A549 (cell line): ENCODE results near the gene KCTD15.

Experiments used
- CHD4 ChIP-seq: fragments of 200-600 bp; sonication (generic); IDR thresholded peaks from 2 replicates; pipeline ENCODE4 v1.6.1; 2016; ENCODE audit warnings: antibody characterized with exemption, mild to moderate bottlenecking, borderline replicate concordance
- CTCF ChIP-seq: fragments of >200 bp; sonication (Bioruptor Twin); formaldehyde crosslinking; IDR thresholded peaks from 3 replicates; pipeline ENCODE4 v1.5.1; 2016
- EHMT2 ChIP-seq: fragments of 200-600 bp; sonication (generic); IDR thresholded peaks from 2 replicates; pipeline ENCODE4 v1.6.1; 2016; ENCODE audit warnings: antibody characterized with exemption, low read depth, mild to moderate bottlenecking, moderate library complexity
- JUN ChIP-seq, 2 experiments: fragments of >200 bp; sonication (Bioruptor Twin); formaldehyde crosslinking; IDR thresholded peaks; 2 replicates in 1 of 2; 3 replicates in 1 of 2; pipeline ENCODE4 v1.6.1; 2016 to 2017
- MAFK ChIP-seq: fragments of 450-650 bp; IDR thresholded peaks from 2 replicates; pipeline ENCODE4 v1.6.1; 2014; ENCODE audit not compliant: partially characterized antibody
- MYC ChIP-seq: IDR thresholded peaks from 2 replicates; pipeline ENCODE4 v1.6.1; 2012; ENCODE audit warnings: mild to moderate bottlenecking, inconsistent platforms, low read length, improper control_type of control experiment, borderline replicate concordance
- NR3C1 ChIP-seq: fragments of >200 bp; sonication (Bioruptor Twin); formaldehyde crosslinking; IDR thresholded peaks from 3 replicates; pipeline ENCODE4 v1.6.1; 2017
- POLR2A ChIP-seq: IDR thresholded peaks from 2 replicates; pipeline ENCODE4 v1.6.1; 2012; ENCODE audit warnings: mild to moderate bottlenecking, low read length
- REST ChIP-seq: fragments of 200-600 bp; sonication (generic); IDR thresholded peaks from 2 replicates; pipeline ENCODE4 v1.6.1; 2016; ENCODE audit warnings: antibody characterized with exemption, mild to moderate bottlenecking, moderate library complexity
- RFX5 ChIP-seq: fragments of 450-650 bp; IDR thresholded peaks from 2 replicates; pipeline ENCODE4 v1.7.1; 2014; ENCODE audit warnings: antibody characterized with exemption, mild to moderate bottlenecking, moderate library complexity
- RNF2 ChIP-seq: fragments of 200-600 bp; sonication (generic); IDR thresholded peaks from 2 replicates; pipeline ENCODE4 v1.6.1; 2016; ENCODE audit warnings: low read depth, mild to moderate bottlenecking, antibody characterized with exemption, moderate library complexity, borderline replicate concordance

GRCh38 chr19:33789344-33789743, 7.3 kb upstream of the KCTD15 start:
- TF ChIP-seq MYC (no peak), CTCF (no peak), POLR2A (no peak), MAFK (no peak), CHD4 (no peak), NR3C1 (no peak), RFX5 (no peak), RNF2 (no peak), JUN (IDR thresholded peaks at IDR 0.05) (no peak), REST (no peak), EHMT2 (no peak)
